Stomach (tissue), 9 donors: ENCODE results near the gene NUP62. TPM values are rescaled to one million over a fixed set of nuclear protein-coding genes. Genes with fewer than 3 reads are reported as not detected.
A peak's percentile ranks its signal among the peaks of the same experiment; 100 is the strongest.

Experiments used
- DNase-seq, 2 donors: peaks; one replicate each; pipeline versions ENCODE4 v3.0.0 to v3.0.0-alpha.2; 2013 to 2019
- H3K27ac ChIP-seq, 5 donors: fragments of 200-600 bp in 4 of 5; sonication (generic) in 4 of 5; one replicate each; pipeline ENCODE4 v1.5.1; 2013 to 2019; ENCODE audit warnings: mild to moderate bottlenecking in 1 of 5, moderate library complexity in 1 of 5
- H3K27me3 ChIP-seq, 3 donors: fragments of 200-600 bp; sonication (generic); one replicate each; pipeline ENCODE4 v1.5.1; 2017 to 2019; ENCODE audit warnings: mixed run types in 1 of 3
- H3K36me3 ChIP-seq, 4 donors: fragments of 200-600 bp; sonication (generic); 1 replicate in 3 of 4; 2 replicates in 1 of 4; pipeline ENCODE4 v1.5.1; 2016 to 2019
- H3K4me1 ChIP-seq, 4 donors: fragments of 200-600 bp; sonication (generic); one replicate each; pipeline ENCODE4 v1.5.1; 2016 to 2019
- H3K4me3 ChIP-seq, 4 donors: fragments of 200-600 bp; sonication (generic) in 3 of 4; one replicate each; pipeline ENCODE4 v1.5.1; 2016 to 2019; ENCODE audit warnings: mild to moderate bottlenecking in 1 of 4
- H3K9me3 ChIP-seq, 4 donors: fragments of 200-600 bp; sonication (generic); one replicate each; pipeline ENCODE4 v1.5.1; 2016 to 2019
- CTCF ChIP-seq, 7 experiments: fragments of 450-650 bp in 4 of 7; fragments of 200-600 bp in 3 of 7; sonication (generic) in 3 of 7; IDR thresholded peaks; one replicate each; pipeline ENCODE4 v1.5.1; 2016 to 2019; ENCODE audit warnings: antibody characterized with exemption in 7 of 7, control low read depth in 2 of 7, mild to moderate bottlenecking in 1 of 7
- EP300 ChIP-seq: sonication (generic); formaldehyde crosslinking; IDR thresholded peaks from one replicate; pipeline ENCODE4 v1.6.1; 2017; ENCODE audit warnings: antibody characterized with exemption
- POLR2A ChIP-seq, 4 donors: fragments of 450-650 bp; IDR thresholded peaks; one replicate each; pipeline ENCODE4 v1.6.1; 2016; ENCODE audit warnings: antibody characterized with exemption in 4 of 4, control low read depth in 2 of 4, mild to moderate bottlenecking in 1 of 4, moderate library complexity in 1 of 4
- POLR2AphosphoS5 ChIP-seq, 3 donors: sonication (generic); formaldehyde crosslinking; IDR thresholded peaks; one replicate each; pipeline ENCODE4 v1.6.1; 2016; ENCODE audit warnings: antibody characterized with exemption in 3 of 3
- WGBS, 5 donors: extraction: QIAGEN DNeasy Blood & Tissue Kit in 3 of 5; methylation state at CpG; one replicate each; pipeline versions ENCODE4 v1.1.5 to v1.1.7; 2013 to 2018; 5-methylcytosine and 5-hydroxymethylcytosine counted together
- intact Hi-C: fragments of 100-400 bp; cut with DNase I; formaldehyde crosslinking; loops from one replicate; pipeline ENCODE4 v1.15.1; 2023; ENCODE audit warnings: low total_unique reads
- polyA plus RNA-seq, 3 donors: library from polyadenylated mRNA; stranded (reverse); fragments of 200-250 nt; gene quantifications; one replicate each; pipeline ENCODE4 v1.2.3, GENCODE V29; 2013
- total RNA-seq, 5 donors: library from RNA; depleted of rRNA; stranded (reverse); fragments of >200 nt; gene quantifications; one replicate each; pipeline versions ENCODE4 v1.1.0 to v1.2.3, GENCODE V29; 2014 to 2016
- donor health status: healthy with polysubstance abuse.
- donor health status: Bipolar disorder and iron deficiency.
- donor health status: healthy.

The NUP62 gene
- total and polyA plus RNA-seq, 8 donors, result 5.3 to 58.0 (median 15.2) TPM

DNA sequence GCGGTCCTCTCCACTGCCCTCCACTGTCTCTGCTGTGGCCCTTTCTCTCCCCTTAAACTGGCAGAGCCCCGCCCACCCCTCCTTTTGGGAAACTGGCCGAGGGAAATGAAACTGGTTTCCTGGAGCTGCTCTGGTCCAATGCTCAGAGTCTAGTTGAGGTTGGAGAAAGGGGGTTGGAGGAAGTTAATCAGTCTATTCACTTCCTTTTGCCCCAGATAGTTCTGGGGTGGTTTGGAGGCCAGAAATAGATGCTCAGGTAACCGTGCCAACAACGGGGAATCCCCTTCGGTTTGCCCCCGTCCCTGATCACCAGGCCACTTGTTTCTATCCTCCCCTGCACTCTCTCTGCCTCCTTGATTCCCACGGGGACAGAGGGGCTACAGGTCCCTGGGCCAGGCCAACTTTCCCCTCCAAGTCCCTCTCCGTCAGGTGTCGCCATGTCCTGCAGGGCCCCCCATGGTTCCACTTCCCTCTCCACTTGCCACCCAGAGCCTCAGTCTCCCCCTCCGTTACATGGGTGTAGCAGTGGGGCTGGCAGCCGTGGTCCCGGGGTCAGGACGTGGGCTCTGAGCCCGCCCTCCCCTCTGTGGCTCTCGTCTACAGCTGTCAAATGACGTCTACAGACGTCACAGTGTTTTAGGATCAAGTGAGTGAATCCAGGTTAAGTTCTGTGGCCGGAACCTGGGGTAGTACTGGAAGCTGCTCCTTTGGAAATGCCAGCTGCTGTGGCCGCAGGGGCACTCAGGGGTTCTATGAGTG, 32.3 kb downstream of the NUP62 start, which contains the start of gene IL4I1:
TSS of gene IL4I1 (minus strand) at position 25 of the 759 bp plus-strand sequence. CDS start 727 bp downstream, outside the sequence.
- TF ChIP-seq CTCF (IDR thresholded peaks at IDR 0.05) (no peak), POLR2AphosphoS5 (IDR thresholded peaks at IDR 0.05) (no peak), EP300 (no peak), POLR2A (IDR thresholded peaks at IDR 0.05) (no peak)
- no peaks in the 10 kb centered on the region for H3K9me3 ChIP-seq
- H3K4me1 ChIP-seq, result peaks cover 12 to 21% (median 13%) of the 10 kb centered on the region in 4 donors
- 28 to 41% (median 33%) methylated on average over 12 to 20 of the region's 20 CpGs for WGBS, 5 donors
- H3K36me3 ChIP-seq, result no peaks in the 10 kb centered on the region
- peaks cover 0 to 19% (median 0%) of the 10 kb centered on the region in 3 donors for H3K27me3 ChIP-seq
- H3K27ac ChIP-seq, result peak within 1 kb of the TSS in 3 of 5 donors; percentile 46 to 66 (median 55)
- peak within 1 kb of the TSS in 1 of 4 donors; percentile 14 for H3K4me3 ChIP-seq
- DNase-seq, result peak in 1 of 2 donors; percentile 57
- intact Hi-C loops, result no loop called here

GRCh38 chr19:49895566-49896297, 33.6 kb downstream of the NUP62 start:
- TF ChIP-seq CTCF (IDR thresholded peaks at IDR 0.05) (no peak), POLR2AphosphoS5 (IDR thresholded peaks at IDR 0.05) (no peak), POLR2A (IDR thresholded peaks at IDR 0.05) (no peak), EP300 (no peak)
- no peak for DNase-seq
- WGBS, 5 donors, result 62 to 75% (median 65%) methylated on average over 14 to 17 of the region's 17 CpGs
- no peak overlapping the region for H3K4me3 ChIP-seq
- peaks cover 12 to 25% (median 18%) of the 10 kb centered on the region in 4 donors for H3K4me1 ChIP-seq
- no peaks in the 10 kb centered on the region for H3K9me3 ChIP-seq
- intact Hi-C loops, result no loop called here
- H3K27ac ChIP-seq, result peak overlapping the region in 1 of 5 donors; percentile 66
- H3K36me3 ChIP-seq, result no peaks in the 10 kb centered on the region
- peaks cover 0 to 29% (median 4%) of the 10 kb centered on the region in 3 donors for H3K27me3 ChIP-seq

GRCh38 chr19:49894879-49895565, 34.3 kb downstream of the NUP62 start:
- peaks cover 0 to 36% (median 11%) of the 10 kb centered on the region in 3 donors for H3K27me3 ChIP-seq
- H3K36me3 ChIP-seq, result no peaks in the 10 kb centered on the region
- no peaks in the 10 kb centered on the region for H3K9me3 ChIP-seq
- peaks cover 19 to 32% (median 25%) of the 10 kb centered on the region in 4 donors for H3K4me1 ChIP-seq
- no peak for DNase-seq
- intact Hi-C loops, result no loop called here
- no peak for TF ChIP-seq POLR2AphosphoS5 (IDR thresholded peaks at IDR 0.05)
- no peak for TF ChIP-seq EP300
- no peak for TF ChIP-seq POLR2A (IDR thresholded peaks at IDR 0.05)
- TF ChIP-seq CTCF (IDR thresholded peaks at IDR 0.05), result no peak
- no peak overlapping the region for H3K4me3 ChIP-seq
- no peak overlapping the region for H3K27ac ChIP-seq
- WGBS, 5 donors, result 75 to 88% (median 81%) methylated on average over 13 to 17 of the region's 17 CpGs
